HUES64 (cell line): ENCODE measurements around the gene CPLANE2.
"Not testable (repeated sequence)": the region's sequence is repeated elsewhere in the genome, so short reads cannot be mapped to it uniquely, and the experiment has no call there.

ENCODE experiments used
- H3K27ac ChIP-seq: 2 replicates; pipeline ENCODE4 v1.7.0; 2013; ENCODE audit warnings: low read depth, low read length, inconsistent platforms
- H3K27me3 ChIP-seq: 2 replicates; pipeline ENCODE4 v1.6.1; 2013; ENCODE audit warnings: mild to moderate bottlenecking, low read length; ENCODE audit not compliant: insufficient read depth
- H3K36me3 ChIP-seq: 2 replicates; pipeline ENCODE4 v1.6.1; 2013; ENCODE audit warnings: mild to moderate bottlenecking, low read length; ENCODE audit not compliant: insufficient read depth
- H3K4me1 ChIP-seq: 2 replicates; pipeline ENCODE4 v1.6.1; 2013; ENCODE audit warnings: mild to moderate bottlenecking, low read length, moderate library complexity; ENCODE audit not compliant: insufficient read depth
- H3K4me3 ChIP-seq: 2 replicates; pipeline ENCODE4 v1.5.1; 2013; ENCODE audit warnings: mild to moderate bottlenecking, low read length, moderate library complexity
- H3K9ac ChIP-seq: 2 replicates; pipeline ENCODE4 v1.6.1; 2013; ENCODE audit warnings: mild to moderate bottlenecking, low read depth, low read length
- H3K9me3 ChIP-seq: 2 replicates; pipeline ENCODE4 v1.6.1; 2013; ENCODE audit warnings: low read depth, low read length; ENCODE audit not compliant: insufficient read depth
- WGBS: fragments of 150-250, 120-280 bp; methylation state at CpG from one replicate; pipeline ENCODE4 v1.1.7; 2013; ENCODE audit warnings: missing lambda C conversion rate; 5-methylcytosine and 5-hydroxymethylcytosine counted together

The CPLANE2 gene

GRCh38 chr1:16248603-16249516 is 11.9 kb upstream of the CPLANE2 start:
- Histone ChIP-seq H3K9ac (no peak overlapping the region), H3K36me3 (peaks cover 61% of the 10 kb centered on the region), H3K27me3 (no peaks in the 10 kb centered on the region), H3K4me1 (no peaks in the 10 kb centered on the region), H3K4me3 (no peak overlapping the region), H3K9me3 (no peaks in the 10 kb centered on the region), H3K27ac (no peak overlapping the region)
- WGBS = 92% methylated on average over 6 of the region's 7 CpGs

- 93% methylated on average over 8 of the region's 8 CpGs for WGBS
- Histone ChIP-seq H3K27me3 (no peaks in the 10 kb centered on the region), H3K27ac (no peak overlapping the region), H3K9me3 (no peaks in the 10 kb centered on the region), H3K4me3 (no peak overlapping the region), H3K36me3 (peaks cover 53% of the 10 kb centered on the region), H3K4me1 (no peaks in the 10 kb centered on the region), H3K9ac (no peak overlapping the region)
Measured at GRCh38 chr1:16248007-16248436, 11.0 kb upstream of the CPLANE2 start.

GRCh38 chr1:16247441-16247840 is 10.5 kb upstream of the CPLANE2 start:
- Histone ChIP-seq H3K4me3 (no peak overlapping the region), H3K27ac (no peak overlapping the region), H3K9ac (no peak overlapping the region), H3K9me3 (no peaks in the 10 kb centered on the region), H3K36me3 (peaks cover 47% of the 10 kb centered on the region), H3K27me3 (no peaks in the 10 kb centered on the region), H3K4me1 (no peaks in the 10 kb centered on the region)
- WGBS = 87% methylated on average over 2 of the region's 2 CpGs

GRCh38 chr1:16246961-16247360 is 10.0 kb upstream of the CPLANE2 start:
- H3K9ac ChIP-seq = no peak overlapping the region
- no peaks in the 10 kb centered on the region for H3K9me3 ChIP-seq
- H3K4me3 ChIP-seq = no peak overlapping the region
- H3K4me1 ChIP-seq = no peaks in the 10 kb centered on the region
- 94% methylated on average over 5 of the region's 5 CpGs for WGBS
- no peak overlapping the region for H3K27ac ChIP-seq
- peaks cover 42% of the 10 kb centered on the region for H3K36me3 ChIP-seq
- H3K27me3 ChIP-seq = no peaks in the 10 kb centered on the region

- H3K27me3 ChIP-seq, H3K9me3 ChIP-seq, H3K9ac ChIP-seq, H3K4me1 ChIP-seq, H3K4me3 ChIP-seq, H3K27ac ChIP-seq: not testable (repeated sequence)
- peaks cover 35% of the 10 kb centered on the region for H3K36me3 ChIP-seq
- WGBS = 94% methylated on average over 1 of the region's 1 CpG
Measured at GRCh38 chr1:16246239-16246638, 9.3 kb upstream of the CPLANE2 start.

- H3K27ac ChIP-seq = no peak overlapping the region
- 91% methylated on average over 9 of the region's 9 CpGs for WGBS
Measured at GRCh38 chr1:16245476-16246196, 8.7 kb upstream of the CPLANE2 start.

GRCh38 chr1:16244650-16245285 is 7.8 kb upstream of the CPLANE2 start:
- Histone ChIP-seq H3K36me3 (peaks cover 21% of the 10 kb centered on the region), H3K4me3 (no peak overlapping the region), H3K27ac (no peak overlapping the region), H3K9ac (no peak overlapping the region), H3K9me3 (no peaks in the 10 kb centered on the region), H3K4me1 (no peaks in the 10 kb centered on the region), H3K27me3 (no peaks in the 10 kb centered on the region)
- WGBS = 85% methylated on average over 8 of the region's 8 CpGs

More at GRCh38 chr1:16245476-16246196, 8.7 kb upstream of the CPLANE2 start:
- H3K36me3 ChIP-seq = peaks cover 29% of the 10 kb centered on the region
- no peaks in the 10 kb centered on the region for H3K9me3 ChIP-seq
- no peaks in the 10 kb centered on the region for H3K27me3 ChIP-seq
- H3K4me3 ChIP-seq = no peak overlapping the region
- H3K9ac ChIP-seq = no peak overlapping the region
- no peaks in the 10 kb centered on the region for H3K4me1 ChIP-seq

- no peaks in the 10 kb centered on the region for H3K9me3 ChIP-seq
- no peak overlapping the region for H3K27ac ChIP-seq
- 41% methylated on average over 8 of the region's 8 CpGs for WGBS
- H3K36me3 ChIP-seq = peaks cover 15% of the 10 kb centered on the region
- H3K27me3 ChIP-seq = no peaks in the 10 kb centered on the region
- no peak overlapping the region for H3K4me3 ChIP-seq
- H3K9ac ChIP-seq = no peak overlapping the region
- no peaks in the 10 kb centered on the region for H3K4me1 ChIP-seq
Measured at GRCh38 chr1:16243936-16244649, 7.1 kb upstream of the CPLANE2 start.

- no peaks in the 10 kb centered on the region for H3K27me3 ChIP-seq
- H3K4me1 ChIP-seq = no peaks in the 10 kb centered on the region
- H3K9ac ChIP-seq = no peak overlapping the region
- no peak overlapping the region for H3K27ac ChIP-seq
- 86% methylated on average over 8 of the region's 8 CpGs for WGBS
- no peak overlapping the region for H3K4me3 ChIP-seq
- peaks cover 8% of the 10 kb centered on the region; the same call in 1 of the 2 replicates for H3K36me3 ChIP-seq
- no peaks in the 10 kb centered on the region for H3K9me3 ChIP-seq
Measured at GRCh38 chr1:16243215-16243610, 6.2 kb upstream of the CPLANE2 start.

GRCh38 chr1:16242556-16243214 is 5.7 kb upstream of the CPLANE2 start:
- WGBS = 93% methylated on average over 17 of the region's 17 CpGs
- Histone ChIP-seq H3K27ac (no peak overlapping the region), H3K4me3 (no peak overlapping the region), H3K9me3 (no peaks in the 10 kb centered on the region), H3K4me1 (no peaks in the 10 kb centered on the region), H3K36me3 (peaks cover 8% of the 10 kb centered on the region; the same call in 1 of the 2 replicates), H3K27me3 (no peaks in the 10 kb centered on the region), H3K9ac (no peak overlapping the region)
